Stimulated activated memory B cell treated with anti-CD40 and anti-IgM and Interleukin-4, amounts not matched to agents 10 μg/mL and 1 μg/mL and 100 μg/mL, for 72 hours (primary cell): ENCODE data around the gene CD4.

Experiments
- ATAC-seq: fragments of 150-1000 bp; cut with Tn5 transposase; 2 replicates; pipeline ENCODE4 v1.10.0; 2021
- H3K27ac Mint-ChIP-seq: one replicate; pipeline ENCODE4 v1.8.0; 2022; ENCODE audit warnings: mild to moderate bottlenecking, mixed read lengths
- H3K27me3 Mint-ChIP-seq: one replicate; pipeline ENCODE4 v1.8.0; 2022; ENCODE audit warnings: mixed read lengths
- H3K36me3 Mint-ChIP-seq: one replicate; pipeline ENCODE4 v1.8.0; 2022; ENCODE audit warnings: mixed read lengths
- H3K4me1 Mint-ChIP-seq: one replicate; pipeline ENCODE4 v1.8.0; 2022; ENCODE audit warnings: mixed read lengths
- H3K4me3 Mint-ChIP-seq: one replicate; pipeline ENCODE4 v1.8.0; 2022; ENCODE audit warnings: mild to moderate bottlenecking, moderate library complexity, mixed read lengths
- H3K9me3 Mint-ChIP-seq: one replicate; pipeline ENCODE4 v1.8.0; 2022; ENCODE audit warnings: mixed read lengths

CD4 gene

GRCh38 chr12:6782119-6782518 lies 7.2 kb upstream of the CD4 start:
- no peak overlapping the region for H3K4me3 Mint-ChIP-seq
- H3K27me3 Mint-ChIP-seq = peaks cover 18% of the 10 kb centered on the region
- no peak overlapping the region for H3K27ac Mint-ChIP-seq
- H3K9me3 Mint-ChIP-seq = no peaks in the 10 kb centered on the region
- H3K4me1 Mint-ChIP-seq = peaks cover 39% of the 10 kb centered on the region
- no peaks in the 10 kb centered on the region for H3K36me3 Mint-ChIP-seq
- ATAC-seq = no peak

GRCh38 chr12:6782850-6783566 lies 6.3 kb upstream of the CD4 start:
- no peaks in the 10 kb centered on the region for H3K9me3 Mint-ChIP-seq
- no peak overlapping the region for H3K4me3 Mint-ChIP-seq
- peaks cover 38% of the 10 kb centered on the region for H3K4me1 Mint-ChIP-seq
- no peak overlapping the region for H3K27ac Mint-ChIP-seq
- ATAC-seq = no peak
- H3K27me3 Mint-ChIP-seq = peaks cover 9% of the 10 kb centered on the region
- no peaks in the 10 kb centered on the region for H3K36me3 Mint-ChIP-seq

DNA sequence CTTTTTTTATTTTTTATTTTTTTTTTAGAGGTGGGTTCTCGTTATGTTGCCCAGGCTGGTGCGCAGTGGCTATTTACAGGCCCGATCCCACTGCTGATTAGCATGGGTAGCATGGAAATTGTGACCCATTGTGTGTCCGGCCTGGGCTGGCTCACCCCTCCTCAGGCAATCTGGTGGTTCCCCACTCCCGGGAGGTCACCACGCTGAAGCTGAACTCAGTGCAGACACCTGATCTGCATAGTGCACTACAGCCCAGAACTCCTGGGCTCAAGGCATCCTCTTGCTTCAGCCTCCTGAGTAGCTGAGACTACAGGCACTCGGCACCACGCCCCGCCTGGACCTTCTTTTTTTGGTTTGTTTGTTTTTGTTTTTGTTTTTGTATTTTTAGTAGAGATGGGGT lies 5.5 kb upstream of the CD4 start:
- H3K9me3 Mint-ChIP-seq = no peaks in the 10 kb centered on the region
- no peaks in the 10 kb centered on the region for H3K36me3 Mint-ChIP-seq
- H3K4me1 Mint-ChIP-seq = peaks cover 30% of the 10 kb centered on the region
- H3K27ac Mint-ChIP-seq = no peak overlapping the region
- H3K4me3 Mint-ChIP-seq = no peak overlapping the region
- no peak for ATAC-seq
- H3K27me3 Mint-ChIP-seq = peaks cover 1% of the 10 kb centered on the region

DNA sequence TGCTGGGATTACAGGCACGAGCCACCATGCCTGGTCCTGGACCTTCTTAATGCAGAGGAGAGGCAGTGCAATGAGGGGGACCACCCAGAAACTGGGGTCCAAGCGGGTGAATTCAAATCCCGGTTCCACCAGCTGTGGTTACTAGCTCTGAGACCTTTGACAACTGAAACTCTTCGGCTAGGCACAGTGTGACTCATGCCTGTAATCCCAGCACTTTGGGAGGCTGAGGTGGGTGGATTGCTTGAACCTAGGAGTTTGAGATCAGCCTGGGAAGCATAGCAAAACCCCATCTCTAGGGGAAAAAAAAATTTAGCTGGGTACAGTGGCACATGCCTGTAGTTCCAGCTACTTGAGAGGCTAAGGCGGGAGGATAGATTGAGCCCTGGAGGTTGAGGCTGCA lies 5.0 kb upstream of the CD4 start:
- no peaks in the 10 kb centered on the region for H3K27me3 Mint-ChIP-seq
- no peak overlapping the region for H3K27ac Mint-ChIP-seq
- no peak for ATAC-seq
- no peaks in the 10 kb centered on the region for H3K9me3 Mint-ChIP-seq
- peaks cover 25% of the 10 kb centered on the region for H3K4me1 Mint-ChIP-seq
- no peak overlapping the region for H3K4me3 Mint-ChIP-seq
- H3K36me3 Mint-ChIP-seq = no peaks in the 10 kb centered on the region

GRCh38 chr12:6784761-6785160 lies 4.6 kb upstream of the CD4 start:
- Mint-ChIP-seq H3K9me3 (no peaks in the 10 kb centered on the region), H3K36me3 (no peaks in the 10 kb centered on the region), H3K4me3 (no peak overlapping the region), H3K27me3 (no peaks in the 10 kb centered on the region), H3K4me1 (peaks cover 21% of the 10 kb centered on the region), H3K27ac (no peak overlapping the region)
- no peak for ATAC-seq

GRCh38 chr12:6786416-6787094 lies 2.8 kb upstream of the CD4 start:
- no peak for ATAC-seq
- H3K4me3 Mint-ChIP-seq = no peak overlapping the region
- H3K27me3 Mint-ChIP-seq = no peaks in the 10 kb centered on the region
- no peak overlapping the region for H3K27ac Mint-ChIP-seq
- H3K9me3 Mint-ChIP-seq = no peaks in the 10 kb centered on the region
- H3K36me3 Mint-ChIP-seq = no peaks in the 10 kb centered on the region
- H3K4me1 Mint-ChIP-seq = peaks cover 14% of the 10 kb centered on the region

- no peak overlapping the region for H3K4me3 Mint-ChIP-seq
- no peaks in the 10 kb centered on the region for H3K9me3 Mint-ChIP-seq
- H3K4me1 Mint-ChIP-seq = peaks cover 22% of the 10 kb centered on the region
- no peaks in the 10 kb centered on the region for H3K27me3 Mint-ChIP-seq
- H3K27ac Mint-ChIP-seq = no peak overlapping the region
- no peak for ATAC-seq
- no peaks in the 10 kb centered on the region for H3K36me3 Mint-ChIP-seq
Observed at GRCh38 chr12:6787309-6787708, 2.0 kb upstream of the CD4 start.

GRCh38 chr12:6790496-6791150 lies 1.3 kb downstream of the CD4 start:
- no peak overlapping the region for H3K27ac Mint-ChIP-seq

GRCh38 chr12:6791931-6792520 lies 2.7 kb downstream of the CD4 start:
- peaks cover 32% of the 10 kb centered on the region for H3K27me3 Mint-ChIP-seq
- peaks cover 21% of the 10 kb centered on the region for H3K4me1 Mint-ChIP-seq
- H3K9me3 Mint-ChIP-seq = no peaks in the 10 kb centered on the region
- H3K36me3 Mint-ChIP-seq = no peaks in the 10 kb centered on the region
- peak; percentile 51 for ATAC-seq
- H3K4me3 Mint-ChIP-seq = no peak overlapping the region
- H3K27ac Mint-ChIP-seq = peak overlapping the region; percentile 36

More at GRCh38 chr12:6790496-6791150, 1.3 kb downstream of the CD4 start:
- Mint-ChIP-seq H3K27me3 (peaks cover 21% of the 10 kb centered on the region), H3K4me3 (no peak overlapping the region), H3K9me3 (no peaks in the 10 kb centered on the region), H3K4me1 (peaks cover 21% of the 10 kb centered on the region), H3K36me3 (no peaks in the 10 kb centered on the region)
- no peak for ATAC-seq

- Mint-ChIP-seq H3K27me3 (peaks cover 38% of the 10 kb centered on the region), H3K36me3 (no peaks in the 10 kb centered on the region)
Observed at GRCh38 chr12:6792522-6793201, 3.3 kb downstream of the CD4 start.

DNA sequence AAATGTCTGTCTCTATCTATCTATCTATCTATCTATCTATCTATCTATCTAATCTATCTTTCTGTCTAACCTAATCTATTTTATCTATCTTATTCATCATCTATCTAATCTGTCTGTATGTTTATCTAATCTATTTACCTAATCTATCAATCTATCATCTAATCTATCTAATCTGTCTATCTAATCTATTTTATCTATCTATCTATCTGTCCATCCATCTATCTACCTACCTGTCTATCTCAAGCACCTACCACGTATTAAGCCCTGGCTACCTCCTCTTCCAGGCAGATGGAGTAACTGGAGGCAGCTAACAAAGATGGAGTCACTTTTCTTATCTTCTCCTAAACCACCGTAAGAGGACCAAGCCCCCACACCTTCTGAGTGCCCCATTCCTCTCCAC lies 5.8 kb downstream of the CD4 start:
- peaks cover 21% of the 10 kb centered on the region for H3K4me1 Mint-ChIP-seq
- no peaks in the 10 kb centered on the region for H3K36me3 Mint-ChIP-seq
- ATAC-seq = no peak
- H3K27ac Mint-ChIP-seq = no peak overlapping the region
- no peaks in the 10 kb centered on the region for H3K9me3 Mint-ChIP-seq
- peaks cover 55% of the 10 kb centered on the region for H3K27me3 Mint-ChIP-seq
- no peak overlapping the region for H3K4me3 Mint-ChIP-seq

More at GRCh38 chr12:6792522-6793201, 3.3 kb downstream of the CD4 start:
- Mint-ChIP-seq H3K9me3 (no peaks in the 10 kb centered on the region), H3K27ac (peak overlapping the region; percentile 36), H3K4me3 (peak overlapping the region; percentile 4), H3K4me1 (peaks cover 21% of the 10 kb centered on the region)
- peak; percentile 79 for ATAC-seq

- ATAC-seq = no peak
- H3K27me3 Mint-ChIP-seq = peaks cover 56% of the 10 kb centered on the region
- H3K4me1 Mint-ChIP-seq = peaks cover 21% of the 10 kb centered on the region
- no peaks in the 10 kb centered on the region for H3K9me3 Mint-ChIP-seq
- H3K4me3 Mint-ChIP-seq = no peak overlapping the region
- H3K36me3 Mint-ChIP-seq = no peaks in the 10 kb centered on the region
- H3K27ac Mint-ChIP-seq = no peak overlapping the region
Observed at GRCh38 chr12:6796576-6796975, 7.2 kb downstream of the CD4 start.

- H3K36me3 Mint-ChIP-seq = no peaks in the 10 kb centered on the region
- no peak for ATAC-seq
Observed at GRCh38 chr12:6799147-6799546, 9.8 kb downstream of the CD4 start.

GRCh38 chr12:6807170-6807569 lies 17.8 kb downstream of the CD4 start:
- no peak for ATAC-seq
- Mint-ChIP-seq H3K27ac (no peak overlapping the region), H3K9me3 (no peaks in the 10 kb centered on the region), H3K27me3 (peaks cover 8% of the 10 kb centered on the region), H3K4me3 (no peak overlapping the region), H3K4me1 (peaks cover 13% of the 10 kb centered on the region), H3K36me3 (no peaks in the 10 kb centered on the region)

More at GRCh38 chr12:6799147-6799546, 9.8 kb downstream of the CD4 start:
- Mint-ChIP-seq H3K27ac (no peak overlapping the region), H3K4me1 (no peaks in the 10 kb centered on the region), H3K9me3 (no peaks in the 10 kb centered on the region), H3K27me3 (peaks cover 48% of the 10 kb centered on the region), H3K4me3 (no peak overlapping the region)

DNA sequence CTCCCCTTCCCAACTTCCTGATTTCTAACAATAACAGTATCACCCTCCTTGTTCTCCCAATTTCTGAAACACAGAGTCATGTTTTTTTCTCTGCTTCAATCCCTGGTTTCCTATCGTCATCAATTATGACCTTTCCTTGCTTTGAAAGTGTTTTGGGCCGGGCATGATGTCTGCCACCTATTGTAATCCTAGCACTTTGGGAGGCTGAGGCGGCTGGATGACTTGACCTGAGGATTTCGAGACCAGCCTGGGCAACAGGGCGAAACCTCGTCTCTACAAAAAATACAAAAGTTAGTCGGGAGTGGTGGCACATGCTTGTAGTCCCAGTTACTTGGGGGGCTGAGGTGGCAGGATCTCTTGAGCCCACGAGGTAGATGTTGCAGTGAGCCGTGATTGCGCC lies 19.7 kb downstream of the CD4 start:
- Mint-ChIP-seq H3K4me3 (no peak overlapping the region), H3K27ac (no peak overlapping the region), H3K27me3 (peaks cover 10% of the 10 kb centered on the region), H3K9me3 (no peaks in the 10 kb centered on the region), H3K36me3 (no peaks in the 10 kb centered on the region), H3K4me1 (peaks cover 21% of the 10 kb centered on the region)
- ATAC-seq = no peak
